Keratinocyte (primary cell): ENCODE data around the gene SND1.

ENCODE experiments used
- CTCF ChIP-seq, 3 experiments: IDR thresholded peaks in 1 of 3; conservative IDR thresholded peaks in 1 of 3; optimal IDR thresholded peaks in 1 of 3; 2 replicates in 2 of 3; 3 replicates in 1 of 3; pipeline versions ENCODE3 to v1.5.1; 2011; ENCODE audit warnings: low read length in 3 of 3, mild to moderate bottlenecking in 3 of 3, moderate library complexity in 2 of 3, control low read depth in 1 of 3, inconsistent platforms in 1 of 3; ENCODE audit not compliant: insufficient read depth in 2 of 3; ENCODE audit errors: extremely low read depth in 1 of 3
- EZH2 ChIP-seq: IDR thresholded peaks from one replicate; pipeline ENCODE4 v1.6.1; 2012; ENCODE audit warnings: inconsistent platforms, mild to moderate bottlenecking, low read length, moderate library complexity

GRCh38 chr7:127683776-127684681, 32.0 kb downstream of the SND1 start:
- TF ChIP-seq CTCF (optimal IDR thresholded peaks at IDR 0.05 in 1 of 3, IDR thresholded peaks at IDR 0.05 in 1 of 3, conservative IDR thresholded peaks at IDR 0.05 in 1 of 3; ENCODE audit: extremely low read depth in 1 of 3, insufficient read depth in 2 of 3, low read length in 3 of 3): no peak
- TF ChIP-seq EZH2: no peak
